K562 (cell line): ENCODE measurements around the gene ECT2L. TPM values are rescaled to one million over a fixed set of nuclear protein-coding genes. Genes with fewer than 3 reads are reported as not detected.
A peak's percentile ranks its signal among the peaks of the same experiment; 100 is the strongest.

Experiments used
- ATAC-seq: fragments of 200-7000 bp; cut with Tn5 transposase; 3 replicates; pipeline ENCODE4 v1.9.1; 2020; ENCODE audit warnings: moderate library complexity
- BruUV-seq: library from RNA; stranded (reverse); fragments of 400-500 nt; replicated peaks from 2 replicates; lab custom pipeline; 2021; lab: Mats Ljungman, UMichigan
- CTCF ChIA-PET: fragments of 300-600 bp; formaldehyde crosslinking; extraction: SDS; loops from one replicate; lab custom pipeline; 2021; ENCODE audit warnings: low intra/inter-chr PET ratio; lab: Yijun Ruan, JAX
- POLR2A ChIA-PET: fragments of 300-600, 350-650 bp; sonication (Branson Sonifier 250); formaldehyde crosslinking; extraction: SDS; loops from one replicate; lab custom pipeline; 2021; ENCODE audit warnings: antibody characterized with exemption, inconsistent platforms; lab: Yijun Ruan, JAX
- DNase-seq, 4 experiments: peaks; one replicate each; pipeline versions ENCODE4 v3.0.0 to v3.0.0-alpha.2; 2011 to 2018; ENCODE audit warnings: low spot score in 3 of 4, mixed read lengths in 3 of 4; ENCODE audit errors: extremely low read depth in 1 of 4
- FAIRE-seq: peaks from 2 replicates; lab custom pipeline; 2011; peaks lifted over from hg19 to GRCh38; lab: Jason Lieb, UNC
- H2AFZ ChIP-seq: 2 replicates; pipeline ENCODE4 v1.6.0; 2011; ENCODE audit warnings: low read depth, low read length, control low read depth, inconsistent platforms
- H3K27ac ChIP-seq: fragments of 200-600 bp; 3 replicates; pipeline ENCODE4 v1.8.0; 2011; ENCODE audit warnings: low read depth, mild to moderate bottlenecking, control low read depth, inconsistent platforms, low read length, moderate library complexity, mixed read lengths; ENCODE audit errors: extremely low read depth
- H3K27me3 ChIP-seq, 2 experiments: fragments of 300-600 bp in 1 of 2; 2 replicates in 1 of 2; 3 replicates in 1 of 2; pipeline versions ENCODE4 v1.6.0 to v1.8.0; 2011; ENCODE audit warnings: inconsistent platforms in 2 of 2, low read length in 2 of 2, mild to moderate bottlenecking in 1 of 2, mixed read lengths in 1 of 2, moderate library complexity in 1 of 2; ENCODE audit not compliant: control insufficient read depth in 2 of 2, insufficient read depth in 2 of 2
- H3K36me3 ChIP-seq: fragments of 300-600 bp; 3 replicates; pipeline ENCODE4 v1.8.0; 2011; ENCODE audit warnings: mild to moderate bottlenecking, low read length, inconsistent platforms; ENCODE audit not compliant: control insufficient read depth, insufficient read depth
- H3K4me1 ChIP-seq, 2 experiments: fragments of 200-600 bp in 1 of 2; replicated peaks in 1 of 2; 2 replicates in 1 of 2; 3 replicates in 1 of 2; pipeline versions ENCODE4 v1.5.1 to v1.8.0; 2011; ENCODE audit warnings: inconsistent platforms in 2 of 2, low read length in 2 of 2, mild to moderate bottlenecking in 1 of 2, mixed read lengths in 1 of 2, moderate library complexity in 1 of 2; ENCODE audit not compliant: control insufficient read depth in 2 of 2, insufficient read depth in 2 of 2
- H3K4me2 ChIP-seq: 2 replicates; pipeline ENCODE4 v1.6.1; 2011; ENCODE audit warnings: low read length, control low read depth, inconsistent platforms, mixed read lengths; ENCODE audit not compliant: insufficient read depth
- H3K4me3 ChIP-seq: fragments of 200-600 bp; sonication (generic), shearing (Covaris generic); 2 replicates; pipeline ENCODE4 v1.5.1; 2016; ENCODE audit warnings: control low read depth, inconsistent platforms
- H3K79me2 ChIP-seq: fragments of 200-600 bp; 3 replicates; pipeline ENCODE4 v1.8.0; 2011; ENCODE audit warnings: low read length, inconsistent platforms; ENCODE audit not compliant: control insufficient read depth, insufficient read depth
- H3K9ac ChIP-seq, 2 experiments: 2 replicates each; pipeline versions ENCODE4 v1.6.0 to v1.6.1; 2011; ENCODE audit warnings: low read depth in 2 of 2, low read length in 2 of 2, control low read depth in 1 of 2, inconsistent platforms in 1 of 2, mild to moderate bottlenecking in 1 of 2, mixed read lengths in 1 of 2; ENCODE audit not compliant: insufficient read depth in 1 of 2
- H3K9me1 ChIP-seq: one replicate; pipeline ENCODE4 v1.6.0; 2011; ENCODE audit warnings: inconsistent platforms, mild to moderate bottlenecking, low read length, moderate library complexity; ENCODE audit not compliant: control insufficient read depth, insufficient read depth
- H3K9me3 ChIP-seq: replicated peaks from 2 replicates; pipeline ENCODE4 v1.5.1; 2011; ENCODE audit warnings: low read depth, low read length, inconsistent platforms; ENCODE audit not compliant: control insufficient read depth, insufficient read depth
- H4K20me1 ChIP-seq: replicated peaks from 2 replicates; pipeline ENCODE4 v1.6.1; 2011; ENCODE audit warnings: low read length, inconsistent platforms, mixed read lengths; ENCODE audit not compliant: control insufficient read depth, insufficient read depth
- CBX1 ChIP-seq: sonication (generic); IDR thresholded peaks from 2 replicates; pipeline ENCODE4 v1.6.1; 2016; ENCODE audit warnings: antibody characterized with exemption, low read depth, mild to moderate bottlenecking
- CEBPB ChIP-seq: fragments of 450-650 bp; IDR thresholded peaks from 2 replicates; pipeline ENCODE4 v1.6.1; 2016; ENCODE audit warnings: missing genetic modification characterization, missing compliant biosample characterization
- CHD2 ChIP-seq: IDR thresholded peaks from 2 replicates; pipeline ENCODE4 v1.6.1; 2011; ENCODE audit warnings: low read depth, low read length
- MAFF ChIP-seq: IDR thresholded peaks from 2 replicates; pipeline ENCODE4 v1.6.1; 2012; ENCODE audit warnings: low read length, improper control_type of control experiment
- MAFG ChIP-seq: fragments of 450-650 bp; conservative IDR thresholded peaks from 2 replicates; pipeline ENCODE4 v1.6.1; 2016; ENCODE audit warnings: missing genetic modification characterization, missing compliant biosample characterization
- MLLT1 ChIP-seq, 2 experiments: fragments of 450-650 bp; IDR thresholded peaks; 2 replicates each; pipeline ENCODE4 v1.6.1; 2016
- RBM25 ChIP-seq: fragments of 200-400 bp; formaldehyde crosslinking; IDR thresholded peaks from 2 replicates; pipeline ENCODE4 v1.6.1; 2018; ENCODE audit warnings: low read length, low read depth, moderate library complexity; ENCODE audit not compliant: severe bottlenecking
- SPI1 ChIP-seq: IDR thresholded peaks from 2 replicates; pipeline ENCODE4 v1.6.1; 2011; ENCODE audit warnings: low read depth, low read length, control low read depth, borderline replicate concordance
- TCF7 ChIP-seq: sonication (generic); IDR thresholded peaks from 2 replicates; pipeline ENCODE4 v1.6.1; 2016; ENCODE audit warnings: antibody characterized with exemption, borderline replicate concordance
- U2AF2 ChIP-seq: fragments of 200-400 bp; formaldehyde crosslinking; optimal IDR thresholded peaks from 2 replicates; pipeline ENCODE3; 2017; ENCODE audit warnings: low read depth, mild to moderate bottlenecking, low read length
- ZNF224 ChIP-seq: sonication (generic); formaldehyde crosslinking; IDR thresholded peaks from 2 replicates; pipeline ENCODE4 v1.8.0; 2022; ENCODE audit warnings: mild to moderate bottlenecking, missing genetic modification reagents
- WGBS: fragments of 100-300 bp; shearing (Covaris generic); methylation state at CpG from one replicate; pipeline ENCODE4 v1.1.6; 2016; ENCODE audit warnings: low coverage, mixed read lengths; ENCODE audit not compliant: insufficient coverage; ENCODE audit errors: missing lambda C conversion rate; 5-methylcytosine and 5-hydroxymethylcytosine counted together
- in situ Hi-C: fragments of 300-500 bp; cut with MboI; formaldehyde crosslinking; loops from 4 replicates; pipeline ENCODE4 v1.15.0; 2018; ENCODE audit warnings: inconsistent platforms, mixed read lengths
- intact Hi-C: fragments of 100-400 bp; cut with micrococcal nuclease; formaldehyde crosslinking; loops from 2 replicates; pipeline ENCODE4 v1.14.2; 2022
- polyA plus RNA-seq, 8 experiments: library from polyadenylated mRNA; depleted of rRNA in 4 of 8; stranded (reverse) in 5 of 8; unstranded in 3 of 8; fragments of >200 nt; fragmentation: Nextera tagmentation in 2 of 8; fragmentation: Illumina TruSeq in 1 of 8; extraction: Ambion mirVana in 2 of 8; extraction: Trizol in 1 of 8; gene quantifications; 2 replicates each; pipeline versions ENCODE4 v1.2.1 to v1.2.3, GENCODE V29; 2011 to 2014; ENCODE audit warnings: inconsistent platforms in 1 of 8, missing spikeins in 1 of 8
- total RNA-seq, 7 experiments: library from RNA; depleted of rRNA in 6 of 7; stranded (reverse); fragments of >200 nt in 6 of 7; fragmentation: Illumina TruSeq in 2 of 7; extraction: Trizol in 2 of 7; gene quantifications; 2 replicates each; pipeline versions ENCODE4 v1.2.1 to v1.2.3, GENCODE V29; 2011 to 2021; ENCODE audit warnings: low replicate concordance in 1 of 7
- TF ChIP-seq, protein P1 (sequence below): fragments of 450-650 bp; formaldehyde crosslinking; IDR thresholded peaks from 2 replicates; pipeline ENCODE4 v1.4.0; 2020; ENCODE audit warnings: mild to moderate bottlenecking, mixed read lengths

The ECT2L gene
- total and polyA plus RNA-seq, 9 of the 15 experiments (the other 6 are each of a cell fraction or from before 2014, with no cell fraction given): 0.03 to 0.04 TPM; not detected in 7

DNA sequence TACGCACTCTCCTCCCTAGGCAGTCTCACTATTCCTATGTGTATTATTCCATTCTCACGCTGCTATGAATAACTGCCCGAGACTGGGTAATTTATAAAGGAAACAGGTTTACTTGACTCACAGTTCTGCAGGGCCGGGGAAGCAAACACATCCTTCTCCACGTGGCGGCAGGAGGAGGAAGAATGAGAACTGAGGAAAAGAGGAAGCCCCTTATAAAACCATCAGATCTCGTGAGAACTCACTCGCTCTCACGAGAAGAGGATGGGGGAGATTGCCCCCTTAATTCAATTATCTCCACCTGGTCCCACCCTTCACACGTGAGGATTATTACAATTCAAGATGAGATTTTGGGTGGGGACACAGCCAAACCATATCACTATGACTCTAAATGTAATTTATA is 61.9 kb downstream of the ECT2L start:
- ATAC-seq: no peak
- Histone ChIP-seq H3K79me2 (no peaks in the 10 kb centered on the region), H3K9me3 (no peaks in the 10 kb centered on the region), H2AFZ (no peak overlapping the region), H3K4me2 (no peak overlapping the region)
- no peak for DNase-seq
- POLR2A ChIA-PET: interaction anchor here (1.2 kb wide), 1 partner anchor 8 kb away, joined by 4 read pairs; no protein-coding TSS in a partner anchor
- BruUV-seq: no TSS peak
- TF ChIP-seq CEBPB (tag) (no peak), RBM25 (peak; percentile 33), SPI1 (peak; percentile 83), CHD2 (peak; percentile 85), MAFG (tag) (no peak)
- TF ChIP-seq, all 486 proteins: peak for 3
- Histone ChIP-seq H3K27me3 (peaks cover 17 to 30% of the 10 kb centered on the region in 2 experiments), H3K36me3 (no peaks in the 10 kb centered on the region), H3K9me1 (no peaks in the 10 kb centered on the region), H3K27ac (no peak overlapping the region), H3K4me1 (no peaks in the 10 kb centered on the region), H3K9ac (no peak overlapping the region), H3K4me3 (no peak overlapping the region), H4K20me1 (no peaks in the 10 kb centered on the region)
- no peak for FAIRE-seq
- in situ Hi-C loops: no loop called here
- intact Hi-C loops: no loop called here
- CTCF ChIA-PET: no interaction called here
- WGBS: 1% methylated on average over 10 of the region's 10 CpGs

- H3K27ac ChIP-seq: no peak overlapping the region
- no peak overlapping the region for H3K4me3 ChIP-seq
- H3K9me1 ChIP-seq: no peaks in the 10 kb centered on the region
- no peaks in the 10 kb centered on the region for H3K79me2 ChIP-seq
- ATAC-seq (no peak), FAIRE-seq (no peak), DNase-seq (no peak)
- CTCF ChIA-PET: no interaction called here
- in situ Hi-C loops: no loop called here
- 4% methylated on average over 8 of the region's 8 CpGs for WGBS
- H4K20me1 ChIP-seq: no peaks in the 10 kb centered on the region
- intact Hi-C loops: no loop called here
- H2AFZ ChIP-seq: no peak overlapping the region
- no peak overlapping the region for H3K4me2 ChIP-seq
- BruUV-seq: no TSS peak
- H3K36me3 ChIP-seq: no peaks in the 10 kb centered on the region
- POLR2A ChIA-PET: interaction anchor here (1.0 kb wide), 1 partner anchor 14 kb away, joined by 5 read pairs; no protein-coding TSS in a partner anchor
- H3K9me3 ChIP-seq: no peaks in the 10 kb centered on the region
- H3K27me3 ChIP-seq: peaks cover 18 to 24% of the 10 kb centered on the region in 2 experiments
- no peaks in the 10 kb centered on the region for H3K4me1 ChIP-seq
- H3K9ac ChIP-seq: no peak overlapping the region
- TF ChIP-seq MLLT1 (IDR thresholded peaks at IDR 0.05) (no peak), MAFF (no peak), TCF7 (no peak), ZNF224 (CRISPR knock-in tag) (no peak), CBX1 (no peak), U2AF2 (no peak)
- TF ChIP-seq, protein P1, sequence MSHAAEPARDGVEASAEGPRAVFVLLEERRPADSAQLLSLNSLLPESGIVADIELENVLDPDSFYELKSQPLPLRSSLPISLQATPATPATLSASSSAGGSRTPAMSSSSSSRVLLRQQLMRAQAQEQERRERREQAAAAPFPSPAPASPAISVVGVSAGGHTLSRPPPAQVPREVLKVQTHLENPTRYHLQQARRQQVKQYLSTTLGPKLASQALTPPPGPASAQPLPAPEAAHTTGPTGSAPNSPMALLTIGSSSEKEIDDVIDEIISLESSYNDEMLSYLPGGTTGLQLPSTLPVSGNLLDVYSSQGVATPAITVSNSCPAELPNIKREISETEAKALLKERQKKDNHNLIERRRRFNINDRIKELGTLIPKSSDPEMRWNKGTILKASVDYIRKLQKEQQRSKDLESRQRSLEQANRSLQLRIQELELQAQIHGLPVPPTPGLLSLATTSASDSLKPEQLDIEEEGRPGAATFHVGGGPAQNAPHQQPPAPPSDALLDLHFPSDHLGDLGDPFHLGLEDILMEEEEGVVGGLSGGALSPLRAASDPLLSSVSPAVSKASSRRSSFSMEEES: no peak
Observed at GRCh38 chr6:138862456-138862855, 66.6 kb downstream of the ECT2L start.
